GM23338 (cell line): Measurements from ENCODE around the gene TJAP1. TPM values are rescaled to one million over a fixed set of nuclear protein-coding genes. Genes with fewer than 3 reads are reported as not detected.

ENCODE experiments used
- ATAC-seq: fragments of 200-7000 bp; cut with Tn5 transposase; 3 replicates; pipeline ENCODE4 v1.9.1; 2020
- DNase-seq: peaks from one replicate; pipeline ENCODE4 v3.0.0-alpha.2; 2015; ENCODE audit warnings: low spot score
- H2AFZ ChIP-seq: fragments of 200-600 bp; sonication (generic); 2 replicates; pipeline ENCODE4 v1.8.0; 2016; ENCODE audit warnings: antibody characterized with exemption, mild to moderate bottlenecking, moderate library complexity
- H3F3A ChIP-seq: fragments of 200-600 bp; sonication (generic); replicated peaks from 2 replicates; pipeline ENCODE4 v1.8.0; 2017; ENCODE audit warnings: antibody characterized with exemption, mixed run types, low read depth
- H3K27ac ChIP-seq: fragments of 200-600 bp; sonication (generic); 2 replicates; pipeline ENCODE4 v1.6.1; 2016; ENCODE audit warnings: low read depth
- H3K27me3 ChIP-seq: fragments of 200-600 bp; sonication (generic); 2 replicates; pipeline ENCODE4 v1.8.0; 2016; ENCODE audit warnings: mild to moderate bottlenecking, mixed run types, moderate library complexity; ENCODE audit not compliant: insufficient read depth
- H3K36me3 ChIP-seq: fragments of 200-600 bp; sonication (generic); 2 replicates; pipeline ENCODE4 v1.8.0; 2016; ENCODE audit warnings: mild to moderate bottlenecking; ENCODE audit not compliant: insufficient read depth
- H3K4me1 ChIP-seq: fragments of 200-600 bp; sonication (generic); 2 replicates; pipeline ENCODE4 v1.8.0; 2016; ENCODE audit warnings: mild to moderate bottlenecking, moderate library complexity; ENCODE audit not compliant: insufficient read depth
- H3K4me2 ChIP-seq: fragments of 200-600 bp; sonication (generic); 2 replicates; pipeline ENCODE4 v1.7.1; 2017; ENCODE audit warnings: mixed run types
- H3K4me3 ChIP-seq: fragments of 200-600 bp; sonication (generic); 2 replicates; pipeline ENCODE4 v1.6.1; 2016; ENCODE audit warnings: mixed run types
- H3K79me2 ChIP-seq: fragments of 200-600 bp; sonication (generic); replicated peaks from 2 replicates; pipeline ENCODE4 v1.8.0; 2017; ENCODE audit warnings: mild to moderate bottlenecking; ENCODE audit not compliant: insufficient read depth
- H3K9me2 ChIP-seq: fragments of 200-600 bp; sonication (generic); 2 replicates; pipeline ENCODE4 v1.8.0; 2017; ENCODE audit not compliant: insufficient read depth
- H4K20me1 ChIP-seq: fragments of 200-600 bp; sonication (generic); replicated peaks from 2 replicates; pipeline ENCODE4 v1.8.0; 2017; ENCODE audit warnings: mild to moderate bottlenecking; ENCODE audit not compliant: insufficient read depth
- H3K27ac Mint-ChIP-seq: 2 replicates; pipeline ENCODE4 v1.8.0; 2020; ENCODE audit warnings: inconsistent platforms, mild to moderate bottlenecking, moderate library complexity, mixed read lengths
- H3K27me3 Mint-ChIP-seq: 3 replicates; pipeline ENCODE4 v1.8.0; 2022; ENCODE audit warnings: low read depth, mild to moderate bottlenecking, moderate library complexity, mixed read lengths, inconsistent platforms; ENCODE audit not compliant: insufficient read depth, poor library complexity
- H3K36me3 Mint-ChIP-seq: 3 replicates; pipeline ENCODE4 v1.8.0; 2021; ENCODE audit warnings: low read depth, mild to moderate bottlenecking, inconsistent platforms, moderate library complexity, mixed read lengths
- H3K4me1 Mint-ChIP-seq: 3 replicates; pipeline ENCODE4 v1.8.0; 2020; ENCODE audit warnings: mild to moderate bottlenecking, inconsistent platforms, mixed read lengths
- H3K4me3 Mint-ChIP-seq: 3 replicates; pipeline ENCODE4 v1.8.0; 2021; ENCODE audit warnings: moderate library complexity, mild to moderate bottlenecking, inconsistent platforms, mixed read lengths
- H3K9me3 Mint-ChIP-seq: 3 replicates; pipeline ENCODE4 v1.8.0; 2020; ENCODE audit warnings: moderate library complexity, mild to moderate bottlenecking, inconsistent platforms, mixed read lengths
- CREB1 ChIP-seq: fragments of 250-450 bp; sonication (Bioruptor Pico); IDR thresholded peaks from 2 replicates; pipeline ENCODE4 v1.5.0; 2020; ENCODE audit warnings: low read depth, mild to moderate bottlenecking, moderate library complexity
- CTCF ChIP-seq, 2 experiments: fragments of 200-600 bp in 1 of 2; sonication (generic) in 1 of 2; conservative IDR thresholded peaks; 2 replicates each; pipeline versions ENCODE4 v1.5.1 to v1.6.1; 2016 to 2017; ENCODE audit warnings: antibody characterized with exemption in 2 of 2, low read depth in 2 of 2, mild to moderate bottlenecking in 2 of 2, moderate library complexity in 1 of 2
- ETS1 ChIP-seq: IDR thresholded peaks from 2 replicates; pipeline ENCODE4 v1.6.1; 2016; ENCODE audit warnings: antibody characterized with exemption
- EZH2 ChIP-seq: fragments of 200-600 bp; sonication (generic); IDR thresholded peaks from one replicate; pipeline ENCODE4 v1.8.0; 2017; ENCODE audit warnings: antibody characterized with exemption, mild to moderate bottlenecking, low read depth; ENCODE audit not compliant: unreplicated experiment
- EZH2phosphoT487 ChIP-seq: fragments of 200-600 bp; sonication (generic); IDR thresholded peaks from one replicate; pipeline ENCODE4 v1.8.1; 2018; ENCODE audit warnings: antibody characterized with exemption; ENCODE audit not compliant: unreplicated experiment
- JUNB ChIP-seq: IDR thresholded peaks from one replicate; pipeline ENCODE4 v1.6.1; 2016; ENCODE audit warnings: antibody characterized with exemption; ENCODE audit not compliant: unreplicated experiment
- NANOG ChIP-seq: IDR thresholded peaks from 2 replicates; pipeline ENCODE4 v1.6.1; 2016; ENCODE audit warnings: antibody characterized with exemption, borderline replicate concordance
- POLR2AphosphoS5 ChIP-seq: IDR thresholded peaks from 2 replicates; pipeline ENCODE4 v1.6.1; 2016; ENCODE audit warnings: antibody characterized with exemption, low read depth
- STAT1 ChIP-seq: IDR thresholded peaks from one replicate; pipeline ENCODE4 v1.6.1; 2016; ENCODE audit warnings: antibody characterized with exemption; ENCODE audit not compliant: unreplicated experiment
- ZNF114 ChIP-seq: fragments of 250-450 bp; sonication (Bioruptor Pico); IDR thresholded peaks from 2 replicates; pipeline ENCODE4 v1.5.0; 2020; ENCODE audit warnings: mild to moderate bottlenecking, moderate library complexity
- ZNF331 ChIP-seq: fragments of 250-450 bp; sonication (Bioruptor Pico); IDR thresholded peaks from 2 replicates; pipeline ENCODE4 v1.5.0; 2020; ENCODE audit warnings: low read depth, mild to moderate bottlenecking, moderate library complexity
- polyA plus RNA-seq: library from polyadenylated mRNA; unstranded; fragments of >200 nt; fragmentation: Nextera tagmentation; extraction: Ambion mirVana; gene quantifications from 2 replicates; pipeline ENCODE4 v1.2.1, GENCODE V29; 2016
- total RNA-seq: library from RNA; depleted of rRNA; stranded (reverse); fragments of >200 nt; shearing (Covaris generic); gene quantifications from 2 replicates; pipeline ENCODE4 v1.2.3, GENCODE V29; 2014
- TF ChIP-seq, protein P1 (sequence below): fragments of 250-450 bp; sonication (Bioruptor Pico); IDR thresholded peaks from 2 replicates; pipeline ENCODE4 v1.5.0; 2020; ENCODE audit warnings: mild to moderate bottlenecking, moderate library complexity
- TF ChIP-seq, protein P2 (sequence below): IDR thresholded peaks from one replicate; pipeline ENCODE4 v1.6.1; 2018; ENCODE audit warnings: antibody characterized with exemption; ENCODE audit not compliant: unreplicated experiment

Gene TJAP1
- total and polyA plus RNA-seq, 2 experiments from 2014 or later, result 17.6 to 34.3 TPM

GRCh38 chr6:43488667-43489276 is 11.4 kb downstream of the TJAP1 start:
- Mint-ChIP-seq H3K4me3 (no peak overlapping the region), H3K36me3 (peaks cover 7% of the 10 kb centered on the region; the same call in 2 of the 3 replicates), H3K27me3 (peaks cover 7% of the 10 kb centered on the region), H3K9me3 (no peaks in the 10 kb centered on the region), H3K4me1 (peaks cover 24% of the 10 kb centered on the region), H3K27ac (peak overlapping the region; percentile 61)
- no peak for DNase-seq
- Histone ChIP-seq H3K9me2 (no peaks in the 10 kb centered on the region), H3F3A (no peaks in the 10 kb centered on the region), H3K4me2 (no peak overlapping the region), H3K4me1 (peaks cover 7% of the 10 kb centered on the region), H3K4me3 (no peak overlapping the region), H3K36me3 (no peaks in the 10 kb centered on the region), H4K20me1 (peaks cover 46% of the 10 kb centered on the region), H3K27ac (no peak overlapping the region), H2AFZ (no peak overlapping the region), H3K79me2 (peaks cover 75% of the 10 kb centered on the region), H3K27me3 (no peaks in the 10 kb centered on the region)
- TF ChIP-seq CREB1 (no peak), STAT1 (no peak), ZNF331 (CRISPR knock-in tag) (no peak), CTCF (conservative IDR thresholded peaks at IDR 0.05; ENCODE audit: low read depth in 2 of 2) (no peak), NANOG (no peak), JUNB (no peak), EZH2phosphoT487 (no peak), ETS1 (no peak), ZNF114 (CRISPR knock-in tag) (no peak), POLR2AphosphoS5 (no peak), EZH2 (no peak)
- TF ChIP-seq, protein P1, sequence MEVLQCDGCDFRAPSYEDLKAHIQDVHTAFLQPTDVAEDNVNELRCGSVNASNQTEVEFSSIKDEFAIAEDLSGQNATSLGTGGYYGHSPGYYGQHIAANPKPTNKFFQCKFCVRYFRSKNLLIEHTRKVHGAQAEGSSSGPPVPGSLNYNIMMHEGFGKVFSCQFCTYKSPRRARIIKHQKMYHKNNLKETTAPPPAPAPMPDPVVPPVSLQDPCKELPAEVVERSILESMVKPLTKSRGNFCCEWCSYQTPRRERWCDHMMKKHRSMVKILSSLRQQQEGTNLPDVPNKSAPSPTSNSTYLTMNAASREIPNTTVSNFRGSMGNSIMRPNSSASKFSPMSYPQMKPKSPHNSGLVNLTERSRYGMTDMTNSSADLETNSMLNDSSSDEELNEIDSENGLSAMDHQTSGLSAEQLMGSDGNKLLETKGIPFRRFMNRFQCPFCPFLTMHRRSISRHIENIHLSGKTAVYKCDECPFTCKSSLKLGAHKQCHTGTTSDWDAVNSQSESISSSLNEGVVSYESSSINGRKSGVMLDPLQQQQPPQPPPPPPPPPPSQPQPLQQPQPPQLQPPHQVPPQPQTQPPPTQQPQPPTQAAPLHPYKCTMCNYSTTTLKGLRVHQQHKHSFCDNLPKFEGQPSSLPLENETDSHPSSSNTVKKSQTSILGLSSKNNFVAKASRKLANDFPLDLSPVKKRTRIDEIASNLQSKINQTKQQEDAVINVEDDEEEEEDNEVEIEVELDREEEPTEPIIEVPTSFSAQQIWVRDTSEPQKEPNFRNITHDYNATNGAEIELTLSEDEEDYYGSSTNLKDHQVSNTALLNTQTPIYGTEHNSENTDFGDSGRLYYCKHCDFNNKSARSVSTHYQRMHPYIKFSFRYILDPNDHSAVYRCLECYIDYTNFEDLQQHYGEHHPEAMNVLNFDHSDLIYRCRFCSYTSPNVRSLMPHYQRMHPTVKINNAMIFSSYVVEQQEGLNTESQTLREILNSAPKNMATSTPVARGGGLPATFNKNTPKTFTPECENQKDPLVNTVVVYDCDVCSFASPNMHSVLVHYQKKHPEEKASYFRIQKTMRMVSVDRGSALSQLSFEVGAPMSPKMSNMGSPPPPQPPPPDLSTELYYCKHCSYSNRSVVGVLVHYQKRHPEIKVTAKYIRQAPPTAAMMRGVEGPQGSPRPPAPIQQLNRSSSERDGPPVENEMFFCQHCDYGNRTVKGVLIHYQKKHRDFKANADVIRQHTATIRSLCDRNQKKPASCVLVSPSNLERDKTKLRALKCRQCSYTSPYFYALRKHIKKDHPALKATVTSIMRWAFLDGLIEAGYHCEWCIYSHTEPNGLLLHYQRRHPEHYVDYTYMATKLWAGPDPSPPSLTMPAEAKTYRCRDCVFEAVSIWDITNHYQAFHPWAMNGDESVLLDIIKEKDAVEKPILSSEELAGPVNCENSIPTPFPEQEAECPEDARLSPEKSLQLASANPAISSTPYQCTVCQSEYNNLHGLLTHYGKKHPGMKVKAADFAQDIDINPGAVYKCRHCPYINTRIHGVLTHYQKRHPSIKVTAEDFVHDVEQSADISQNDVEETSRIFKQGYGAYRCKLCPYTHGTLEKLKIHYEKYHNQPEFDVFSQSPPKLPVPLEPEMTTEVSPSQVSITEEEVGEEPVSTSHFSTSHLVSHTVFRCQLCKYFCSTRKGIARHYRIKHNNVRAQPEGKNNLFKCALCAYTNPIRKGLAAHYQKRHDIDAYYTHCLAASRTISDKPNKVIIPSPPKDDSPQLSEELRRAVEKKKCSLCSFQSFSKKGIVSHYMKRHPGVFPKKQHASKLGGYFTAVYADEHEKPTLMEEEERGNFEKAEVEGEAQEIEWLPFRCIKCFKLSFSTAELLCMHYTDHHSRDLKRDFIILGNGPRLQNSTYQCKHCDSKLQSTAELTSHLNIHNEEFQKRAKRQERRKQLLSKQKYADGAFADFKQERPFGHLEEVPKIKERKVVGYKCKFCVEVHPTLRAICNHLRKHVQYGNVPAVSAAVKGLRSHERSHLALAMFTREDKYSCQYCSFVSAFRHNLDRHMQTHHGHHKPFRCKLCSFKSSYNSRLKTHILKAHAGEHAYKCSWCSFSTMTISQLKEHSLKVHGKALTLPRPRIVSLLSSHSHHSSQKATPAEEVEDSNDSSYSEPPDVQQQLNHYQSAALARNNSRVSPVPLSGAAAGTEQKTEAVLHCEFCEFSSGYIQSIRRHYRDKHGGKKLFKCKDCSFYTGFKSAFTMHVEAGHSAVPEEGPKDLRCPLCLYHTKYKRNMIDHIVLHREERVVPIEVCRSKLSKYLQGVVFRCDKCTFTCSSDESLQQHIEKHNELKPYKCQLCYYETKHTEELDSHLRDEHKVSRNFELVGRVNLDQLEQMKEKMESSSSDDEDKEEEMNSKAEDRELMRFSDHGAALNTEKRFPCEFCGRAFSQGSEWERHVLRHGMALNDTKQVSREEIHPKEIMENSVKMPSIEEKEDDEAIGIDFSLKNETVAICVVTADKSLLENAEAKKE (CRISPR knock-in tag), result no peak
- TF ChIP-seq, protein P2, sequence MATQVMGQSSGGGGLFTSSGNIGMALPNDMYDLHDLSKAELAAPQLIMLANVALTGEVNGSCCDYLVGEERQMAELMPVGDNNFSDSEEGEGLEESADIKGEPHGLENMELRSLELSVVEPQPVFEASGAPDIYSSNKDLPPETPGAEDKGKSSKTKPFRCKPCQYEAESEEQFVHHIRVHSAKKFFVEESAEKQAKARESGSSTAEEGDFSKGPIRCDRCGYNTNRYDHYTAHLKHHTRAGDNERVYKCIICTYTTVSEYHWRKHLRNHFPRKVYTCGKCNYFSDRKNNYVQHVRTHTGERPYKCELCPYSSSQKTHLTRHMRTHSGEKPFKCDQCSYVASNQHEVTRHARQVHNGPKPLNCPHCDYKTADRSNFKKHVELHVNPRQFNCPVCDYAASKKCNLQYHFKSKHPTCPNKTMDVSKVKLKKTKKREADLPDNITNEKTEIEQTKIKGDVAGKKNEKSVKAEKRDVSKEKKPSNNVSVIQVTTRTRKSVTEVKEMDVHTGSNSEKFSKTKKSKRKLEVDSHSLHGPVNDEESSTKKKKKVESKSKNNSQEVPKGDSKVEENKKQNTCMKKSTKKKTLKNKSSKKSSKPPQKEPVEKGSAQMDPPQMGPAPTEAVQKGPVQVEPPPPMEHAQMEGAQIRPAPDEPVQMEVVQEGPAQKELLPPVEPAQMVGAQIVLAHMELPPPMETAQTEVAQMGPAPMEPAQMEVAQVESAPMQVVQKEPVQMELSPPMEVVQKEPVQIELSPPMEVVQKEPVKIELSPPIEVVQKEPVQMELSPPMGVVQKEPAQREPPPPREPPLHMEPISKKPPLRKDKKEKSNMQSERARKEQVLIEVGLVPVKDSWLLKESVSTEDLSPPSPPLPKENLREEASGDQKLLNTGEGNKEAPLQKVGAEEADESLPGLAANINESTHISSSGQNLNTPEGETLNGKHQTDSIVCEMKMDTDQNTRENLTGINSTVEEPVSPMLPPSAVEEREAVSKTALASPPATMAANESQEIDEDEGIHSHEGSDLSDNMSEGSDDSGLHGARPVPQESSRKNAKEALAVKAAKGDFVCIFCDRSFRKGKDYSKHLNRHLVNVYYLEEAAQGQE, result no peak
- no peak for ATAC-seq
